DND-41 (cell line): Measurements from ENCODE around the gene IL3RA.

Source experiments
- EZH2 ChIP-seq: IDR thresholded peaks from 3 replicates; pipeline ENCODE4 v1.6.1; 2012; ENCODE audit warnings: borderline replicate concordance, low read depth, mild to moderate bottlenecking, moderate library complexity, low read length, inconsistent platforms; ENCODE audit not compliant: severe bottlenecking
- TF ChIP-seq, protein P1 (sequence below): IDR thresholded peaks from 2 replicates; pipeline ENCODE4 v1.5.1; 2012; ENCODE audit warnings: borderline replicate concordance, low read length, moderate library complexity, mild to moderate bottlenecking; ENCODE audit not compliant: poor library complexity, severe bottlenecking; ENCODE audit errors: extremely low read depth

DNA sequence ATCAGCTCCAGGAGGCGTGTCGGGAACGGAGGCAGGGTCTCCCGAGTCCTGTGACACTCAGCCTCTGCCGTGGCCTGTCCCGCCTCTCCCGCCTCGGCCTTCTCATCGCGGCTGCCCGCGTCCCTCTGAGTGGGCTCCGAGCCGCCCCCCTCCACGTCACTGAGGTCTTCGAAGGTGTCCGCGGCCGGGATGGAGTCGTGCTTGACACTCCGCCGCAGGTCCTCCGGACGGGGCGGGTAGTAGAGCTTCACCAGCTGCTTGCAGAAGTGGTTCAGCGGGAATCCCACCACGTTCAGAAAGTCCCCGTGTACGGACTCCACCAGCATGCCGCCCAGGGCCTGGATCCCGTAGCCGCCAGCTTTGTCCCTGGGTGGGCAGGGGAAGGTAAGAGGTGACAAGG is 91.2 kb downstream of the IL3RA start:
- TF ChIP-seq EZH2, result no peak
- TF ChIP-seq, protein P1, sequence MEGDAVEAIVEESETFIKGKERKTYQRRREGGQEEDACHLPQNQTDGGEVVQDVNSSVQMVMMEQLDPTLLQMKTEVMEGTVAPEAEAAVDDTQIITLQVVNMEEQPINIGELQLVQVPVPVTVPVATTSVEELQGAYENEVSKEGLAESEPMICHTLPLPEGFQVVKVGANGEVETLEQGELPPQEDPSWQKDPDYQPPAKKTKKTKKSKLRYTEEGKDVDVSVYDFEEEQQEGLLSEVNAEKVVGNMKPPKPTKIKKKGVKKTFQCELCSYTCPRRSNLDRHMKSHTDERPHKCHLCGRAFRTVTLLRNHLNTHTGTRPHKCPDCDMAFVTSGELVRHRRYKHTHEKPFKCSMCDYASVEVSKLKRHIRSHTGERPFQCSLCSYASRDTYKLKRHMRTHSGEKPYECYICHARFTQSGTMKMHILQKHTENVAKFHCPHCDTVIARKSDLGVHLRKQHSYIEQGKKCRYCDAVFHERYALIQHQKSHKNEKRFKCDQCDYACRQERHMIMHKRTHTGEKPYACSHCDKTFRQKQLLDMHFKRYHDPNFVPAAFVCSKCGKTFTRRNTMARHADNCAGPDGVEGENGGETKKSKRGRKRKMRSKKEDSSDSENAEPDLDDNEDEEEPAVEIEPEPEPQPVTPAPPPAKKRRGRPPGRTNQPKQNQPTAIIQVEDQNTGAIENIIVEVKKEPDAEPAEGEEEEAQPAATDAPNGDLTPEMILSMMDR, result no peak
